NT2/D1 (cell line): ENCODE measurements around the gene GPA33.

Source experiments
- DNase-seq: peaks from one replicate; pipeline ENCODE4 v3.0.0-alpha.2; 2011; ENCODE audit warnings: low read depth, low spot score
- H3K27me3 ChIP-seq: 2 replicates; pipeline ENCODE4 v1.6.0; 2011; ENCODE audit warnings: mild to moderate bottlenecking; ENCODE audit not compliant: insufficient read length, insufficient read depth
- H3K36me3 ChIP-seq: 2 replicates; pipeline ENCODE4 v1.6.1; 2011; ENCODE audit warnings: mild to moderate bottlenecking, low read length, mixed read lengths; ENCODE audit not compliant: insufficient read depth, insufficient read length
- H3K4me1 ChIP-seq: 2 replicates; pipeline ENCODE4 v1.5.1; 2011; ENCODE audit not compliant: insufficient read depth, insufficient read length
- H3K4me3 ChIP-seq: 2 replicates; pipeline ENCODE4 v1.5.1; 2011; ENCODE audit warnings: low read depth; ENCODE audit not compliant: insufficient read length
- H3K9ac ChIP-seq: 2 replicates; pipeline ENCODE4 v1.6.0; 2011; ENCODE audit warnings: low read depth; ENCODE audit not compliant: insufficient read length
- H3K9me3 ChIP-seq: 2 replicates; pipeline ENCODE4 v1.5.1; 2011; ENCODE audit warnings: mild to moderate bottlenecking, low read length; ENCODE audit not compliant: insufficient read depth
- SUZ12 ChIP-seq: IDR thresholded peaks from 2 replicates; pipeline ENCODE4 v1.6.1; 2011; ENCODE audit not compliant: insufficient read length, insufficient read depth; ENCODE audit errors: extremely low read depth
- YY1 ChIP-seq: IDR thresholded peaks from 2 replicates; pipeline ENCODE4 v1.6.1; 2011; ENCODE audit not compliant: insufficient read length, insufficient read depth
- ZNF274 ChIP-seq: IDR thresholded peaks from 2 replicates; pipeline ENCODE4 v1.6.1; 2011; ENCODE audit warnings: mild to moderate bottlenecking, low read depth, low read length

The GPA33 gene

GRCh38 chr1:167086768-167087167, 3.4 kb downstream of the GPA33 start:
- Histone ChIP-seq H3K9ac (no peak overlapping the region), H3K4me1 (no peaks in the 10 kb centered on the region), H3K36me3 (no peaks in the 10 kb centered on the region), H3K27me3 (no peaks in the 10 kb centered on the region), H3K4me3 (no peak overlapping the region), H3K9me3 (peaks cover 20% of the 10 kb centered on the region)
- TF ChIP-seq ZNF274 (no peak), YY1 (no peak), SUZ12 (no peak)
- DNase-seq: no peak

GRCh38 chr1:167086033-167086432, 4.1 kb downstream of the GPA33 start:
- Histone ChIP-seq H3K4me1 (no peaks in the 10 kb centered on the region), H3K27me3 (no peaks in the 10 kb centered on the region), H3K4me3 (no peak overlapping the region), H3K9me3 (peaks cover 20% of the 10 kb centered on the region), H3K36me3 (no peaks in the 10 kb centered on the region), H3K9ac (no peak overlapping the region)
- TF ChIP-seq ZNF274 (no peak), YY1 (no peak), SUZ12 (no peak)
- DNase-seq: no peak

GRCh38 chr1:167084757-167085156, 5.4 kb downstream of the GPA33 start:
- Histone ChIP-seq H3K27me3 (no peaks in the 10 kb centered on the region), H3K4me3 (no peak overlapping the region), H3K36me3 (no peaks in the 10 kb centered on the region), H3K9ac (no peak overlapping the region), H3K9me3 (peaks cover 20% of the 10 kb centered on the region), H3K4me1 (no peaks in the 10 kb centered on the region)
- DNase-seq: no peak
- TF ChIP-seq SUZ12: no peak
- no peak for TF ChIP-seq ZNF274
- TF ChIP-seq YY1: no peak

GRCh38 chr1:167083871-167084270, 6.3 kb downstream of the GPA33 start:
- Histone ChIP-seq H3K4me1 (no peaks in the 10 kb centered on the region), H3K27me3 (no peaks in the 10 kb centered on the region), H3K36me3 (no peaks in the 10 kb centered on the region), H3K9ac (no peak overlapping the region), H3K9me3 (peaks cover 20% of the 10 kb centered on the region), H3K4me3 (no peak overlapping the region)
- no peak for DNase-seq
- TF ChIP-seq ZNF274 (no peak), YY1 (no peak), SUZ12 (no peak)

- Histone ChIP-seq H3K9ac (no peak overlapping the region), H3K27me3 (no peaks in the 10 kb centered on the region), H3K9me3 (peaks cover 20% of the 10 kb centered on the region), H3K4me1 (no peaks in the 10 kb centered on the region), H3K36me3 (no peaks in the 10 kb centered on the region), H3K4me3 (no peak overlapping the region)
- TF ChIP-seq SUZ12 (no peak), ZNF274 (no peak), YY1 (no peak)
- no peak for DNase-seq
These were observed 7.0 kb downstream of the GPA33 start for GRCh38 chr1:167083066-167083665.

GRCh38 chr1:167082511-167083027, 7.6 kb downstream of the GPA33 start:
- no peaks in the 10 kb centered on the region for H3K4me1 ChIP-seq
- H3K36me3 ChIP-seq: no peaks in the 10 kb centered on the region
- peaks cover 20% of the 10 kb centered on the region for H3K9me3 ChIP-seq
- H3K27me3 ChIP-seq: no peaks in the 10 kb centered on the region
- TF ChIP-seq YY1 (no peak), SUZ12 (no peak), ZNF274 (no peak)
- no peak for DNase-seq
- no peak overlapping the region for H3K9ac ChIP-seq
- no peak overlapping the region for H3K4me3 ChIP-seq

- no peaks in the 10 kb centered on the region for H3K36me3 ChIP-seq
These were observed 8.5 kb downstream of the GPA33 start for GRCh38 chr1:167081594-167082156.

More at GRCh38 chr1:167081594-167082156, 8.5 kb downstream of the GPA33 start:
- Histone ChIP-seq H3K4me1 (no peaks in the 10 kb centered on the region), H3K9me3 (peaks cover 20% of the 10 kb centered on the region), H3K4me3 (no peak overlapping the region), H3K9ac (no peak overlapping the region), H3K27me3 (no peaks in the 10 kb centered on the region)
- no peak for DNase-seq
- TF ChIP-seq YY1: no peak
